SIG-M5 treated with dmso at 0.1 percent for 504 hours (cell line): Measurements from ENCODE around the gene ZDHHC3.
"Not testable (repeated sequence)": the region's sequence is repeated elsewhere in the genome, so short reads cannot be mapped to it uniquely, and the experiment has no call there.

Source experiments
- DNase-seq: peaks from one replicate; lab custom pipeline; 2025; ENCODE audit not compliant: unreplicated experiment; lab: John Stamatoyannopoulos, UW

The ZDHHC3 gene

GRCh38 chr3:44996556-44996969, 20.6 kb upstream of the ZDHHC3 start:
- no peak for DNase-seq

- DNase-seq = no peak
Measured at GRCh38 chr3:44995142-44995770, 19.3 kb upstream of the ZDHHC3 start.

DNA sequence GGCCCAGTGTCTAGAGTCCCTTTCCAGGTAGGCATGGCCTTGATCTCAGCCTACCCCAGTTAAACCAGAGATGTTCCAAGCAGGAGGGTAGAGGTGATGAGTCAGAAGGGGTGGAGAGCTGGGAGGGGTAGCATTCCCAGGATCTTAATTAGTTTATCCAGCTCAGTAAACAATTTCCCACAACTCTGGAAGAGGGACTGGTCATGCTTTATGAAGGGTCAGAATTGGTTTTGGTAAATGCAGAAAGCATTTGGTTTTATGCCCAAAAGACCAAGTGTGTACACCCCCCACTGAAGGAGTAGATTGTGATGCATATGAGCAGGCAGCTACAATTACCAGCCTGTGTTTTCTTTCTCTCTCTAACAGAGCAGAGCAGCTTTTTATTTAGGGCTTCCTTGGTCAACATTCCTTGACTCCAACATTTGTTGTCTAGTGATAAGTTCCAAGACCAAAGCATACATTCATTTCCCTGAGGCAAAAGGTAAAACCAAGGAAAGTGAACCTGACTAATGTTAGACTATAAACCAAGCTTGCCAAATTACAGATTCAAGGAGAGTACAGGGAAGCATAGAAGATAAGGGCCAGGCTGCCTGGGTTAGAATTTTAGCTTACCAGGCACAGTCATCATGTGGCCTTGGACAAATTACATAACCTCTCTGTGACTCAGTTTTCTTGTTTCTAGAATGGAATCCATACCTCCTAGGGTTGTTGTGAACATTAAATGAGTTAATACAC, 17.7 kb upstream of the ZDHHC3 start:
- DNase-seq = no peak

DNA sequence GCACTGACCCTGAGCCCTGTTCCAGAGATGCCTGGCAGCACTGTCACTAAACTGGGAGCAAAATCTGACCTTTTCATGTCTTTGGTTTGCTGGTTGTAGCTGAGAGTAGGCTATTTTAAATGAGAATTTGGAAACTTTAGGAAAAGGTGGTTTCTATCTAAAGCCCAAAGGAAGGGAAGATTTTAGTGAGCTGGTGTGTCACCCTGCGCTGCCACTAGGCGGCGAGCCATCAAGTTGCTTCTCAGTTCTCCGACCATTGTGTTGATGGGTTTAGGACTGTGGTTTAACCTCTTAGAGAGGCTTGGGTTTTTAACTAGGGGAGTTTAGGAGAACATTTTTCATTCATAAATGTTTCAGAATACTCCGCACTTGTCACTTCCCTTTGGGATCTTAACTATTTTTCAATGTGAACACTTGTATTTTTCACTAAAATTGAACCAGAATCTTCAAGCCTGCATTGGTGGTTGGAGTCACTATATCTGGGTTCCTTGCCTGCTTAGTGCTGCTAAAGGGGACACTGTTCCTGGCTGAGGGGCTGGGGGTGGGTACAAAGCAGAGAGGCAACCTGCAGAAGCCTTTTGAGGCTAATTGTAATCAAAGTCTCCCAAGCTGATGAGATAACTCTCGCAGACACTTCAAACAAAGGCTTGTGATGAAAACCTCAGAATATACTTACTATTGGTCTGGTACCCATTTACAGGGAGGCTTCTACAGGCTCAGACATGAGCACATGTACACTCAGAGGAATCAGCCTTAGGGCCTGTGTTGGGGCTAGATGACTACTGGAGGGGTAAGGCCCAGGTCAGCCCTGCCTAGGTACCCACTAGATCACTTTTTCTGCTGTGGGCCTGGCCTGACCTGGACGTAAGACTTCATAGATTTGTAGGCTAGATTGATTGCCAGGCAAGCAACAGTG, 16.8 kb upstream of the ZDHHC3 start:
- peak; percentile 34 for DNase-seq

DNA sequence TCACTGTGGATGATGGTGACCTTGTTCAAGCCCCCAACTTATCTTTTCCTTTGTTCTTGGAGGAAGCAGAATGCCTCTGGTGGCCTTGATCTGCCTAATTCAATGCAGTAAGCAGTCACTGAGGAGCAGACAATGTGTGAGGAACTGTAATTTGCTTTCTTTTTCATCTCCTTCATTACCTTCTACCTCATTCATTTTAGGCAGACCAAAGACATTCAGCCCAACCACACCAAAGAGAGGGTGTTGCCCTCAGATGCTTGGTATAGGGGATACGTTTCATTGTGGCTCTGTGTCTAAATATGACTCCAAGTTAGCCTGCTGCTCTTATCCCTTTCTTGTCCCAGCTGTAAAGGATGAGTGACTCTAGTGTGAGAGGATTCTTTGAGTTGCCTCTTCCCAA, 15.4 kb upstream of the ZDHHC3 start:
- DNase-seq = no peak

DNA sequence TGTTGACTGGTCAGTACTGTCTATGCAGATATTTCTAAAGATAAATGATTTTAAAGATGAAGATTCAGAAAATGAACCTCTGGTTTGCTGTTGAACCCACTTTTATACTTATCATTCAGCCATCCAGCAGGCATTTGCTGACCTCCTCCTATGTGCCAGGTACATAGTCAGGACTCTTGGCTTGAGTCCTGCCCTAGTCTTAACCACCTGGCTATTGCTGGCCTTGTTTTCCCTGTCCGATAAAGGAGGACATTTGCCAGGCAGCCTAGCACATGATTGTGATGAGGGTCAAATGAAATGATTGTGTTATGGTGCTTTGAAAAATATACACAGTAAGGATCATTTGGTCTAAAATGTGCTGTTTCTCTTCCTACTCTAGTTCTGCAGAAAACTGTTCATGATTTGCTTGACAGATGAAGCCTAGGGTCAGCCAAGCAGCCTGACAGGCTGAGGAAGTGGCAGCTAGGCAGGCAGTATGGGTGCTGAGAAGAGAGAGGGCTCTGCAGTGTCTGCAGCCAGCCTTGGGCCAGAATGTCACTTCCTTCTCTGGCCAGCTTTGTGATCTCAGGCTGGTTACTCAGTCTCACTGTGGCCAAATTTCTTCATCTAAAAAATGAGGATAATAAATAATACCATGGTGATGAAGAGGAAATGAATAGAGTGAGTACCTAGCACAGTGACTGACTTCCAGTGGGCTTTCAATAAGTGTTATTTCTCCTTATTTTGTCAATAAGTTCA, 13.8 kb upstream of the ZDHHC3 start:
- no peak for DNase-seq

DNA sequence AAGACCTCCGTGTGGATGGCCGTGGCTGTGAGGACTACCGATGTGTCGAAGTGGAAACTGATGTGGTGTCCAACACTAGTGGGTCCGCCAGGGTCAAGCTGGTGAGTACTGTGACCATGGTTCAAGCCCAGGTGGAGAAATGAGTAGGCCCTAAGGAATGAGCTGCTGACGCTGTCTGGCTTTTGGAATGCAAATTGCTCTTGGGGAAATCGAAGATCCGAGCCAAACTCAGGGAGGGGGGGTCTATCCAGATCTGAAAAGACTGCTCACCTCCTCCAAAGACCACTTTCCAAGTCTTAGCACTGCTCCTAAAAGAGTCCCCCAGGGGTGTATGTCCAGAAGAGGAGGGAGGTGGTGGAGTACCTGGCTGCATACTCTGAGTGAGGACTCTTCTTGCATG, 13.2 kb upstream of the ZDHHC3 start:
- no peak for DNase-seq

GRCh38 chr3:44988073-44988472, 12.1 kb upstream of the ZDHHC3 start:
- DNase-seq = peak; percentile 48

GRCh38 chr3:44987332-44987731, 11.4 kb upstream of the ZDHHC3 start:
- DNase-seq = no peak

DNA sequence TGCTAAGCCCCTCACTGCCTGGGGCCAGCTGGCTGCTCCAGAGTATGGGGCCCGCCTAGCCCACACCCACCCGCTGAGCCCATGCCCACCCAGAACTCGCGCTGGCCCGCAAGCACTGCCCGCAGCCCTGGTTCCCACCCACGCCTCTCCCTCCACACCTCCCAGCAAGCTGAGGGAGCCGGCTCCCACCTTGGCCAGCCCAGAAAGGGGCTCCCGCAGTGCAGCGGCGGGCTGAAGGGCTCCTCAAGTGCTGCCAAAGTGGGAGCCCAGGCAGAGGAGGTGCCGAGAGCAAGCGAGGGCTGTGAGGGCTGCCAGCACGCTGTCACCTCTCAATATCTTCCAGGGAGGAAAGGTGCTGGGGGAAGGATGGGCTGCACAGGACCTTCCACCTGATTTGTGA, 10.4 kb upstream of the ZDHHC3 start:
- DNase-seq = not testable (repeated sequence)

- peak; percentile 15 for DNase-seq
Measured at GRCh38 chr3:44984335-44984734, 8.4 kb upstream of the ZDHHC3 start.

DNA sequence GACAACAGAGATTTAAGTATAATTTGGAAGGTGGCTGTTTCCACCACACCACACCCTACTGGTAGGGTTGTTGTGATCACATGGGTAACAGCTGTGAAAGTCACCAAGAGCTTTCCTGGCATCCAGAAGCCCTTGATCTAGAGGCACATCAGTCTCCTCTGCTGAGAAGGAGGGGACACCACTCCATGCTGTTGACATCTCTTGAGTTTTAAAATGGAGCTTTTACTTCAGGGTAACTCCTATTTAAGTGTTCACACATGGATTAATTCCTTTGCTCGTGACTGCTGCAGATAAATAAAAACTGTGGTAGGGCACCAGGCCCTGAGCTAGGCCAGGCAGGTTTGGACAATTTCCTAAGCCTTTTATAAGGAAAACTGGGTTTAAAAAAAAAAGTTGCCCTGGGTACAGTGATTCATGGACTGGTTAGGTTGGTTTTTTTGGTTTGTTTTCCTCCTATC, 7.5 kb upstream of the ZDHHC3 start:
- no peak for DNase-seq

DNA sequence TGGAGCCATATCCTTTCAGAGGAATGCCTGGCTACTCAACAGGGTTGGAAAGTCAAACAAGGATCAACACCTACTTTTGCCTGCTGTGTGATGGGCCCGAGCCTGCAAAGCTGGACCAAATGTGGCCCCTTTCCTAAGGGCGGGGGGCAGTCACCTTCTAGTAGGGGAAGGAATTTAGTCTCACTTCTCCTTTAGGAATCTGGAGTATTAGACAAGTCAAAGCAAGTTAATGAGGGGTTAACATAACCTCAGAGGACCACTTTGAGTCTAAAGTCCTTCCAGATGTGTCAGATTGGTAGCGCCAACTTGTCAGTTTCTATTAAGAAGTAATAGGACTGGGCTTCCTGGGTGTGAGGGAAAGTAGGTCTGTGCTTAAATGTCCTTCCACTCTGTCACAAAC, 6.8 kb upstream of the ZDHHC3 start:
- DNase-seq = no peak

DNA sequence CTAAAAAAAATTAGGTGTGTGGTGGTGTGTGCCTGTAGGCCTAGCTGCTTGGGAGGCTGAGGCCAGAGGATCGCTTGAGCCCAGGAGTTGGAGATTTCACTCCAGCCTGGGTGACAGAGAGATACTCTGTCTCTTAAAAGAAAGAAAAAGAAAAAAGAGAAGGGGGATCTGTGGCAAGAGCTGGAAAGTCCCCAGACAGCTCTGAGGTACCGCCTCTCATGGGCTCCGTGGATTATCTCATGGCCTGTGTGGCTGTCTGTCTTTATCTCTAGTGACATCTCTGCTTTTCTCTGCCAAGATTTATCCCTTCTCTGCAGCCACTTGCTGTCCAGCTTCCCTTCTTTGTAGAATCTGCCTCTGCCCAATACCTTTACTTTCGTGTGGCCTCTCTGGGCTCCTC, 5.8 kb upstream of the ZDHHC3 start:
- no peak for DNase-seq

GRCh38 chr3:44981220-44981619, 5.2 kb upstream of the ZDHHC3 start:
- no peak for DNase-seq

- DNase-seq = no peak
Measured at GRCh38 chr3:44974416-44974815, 1.6 kb downstream of the ZDHHC3 start.

DNA sequence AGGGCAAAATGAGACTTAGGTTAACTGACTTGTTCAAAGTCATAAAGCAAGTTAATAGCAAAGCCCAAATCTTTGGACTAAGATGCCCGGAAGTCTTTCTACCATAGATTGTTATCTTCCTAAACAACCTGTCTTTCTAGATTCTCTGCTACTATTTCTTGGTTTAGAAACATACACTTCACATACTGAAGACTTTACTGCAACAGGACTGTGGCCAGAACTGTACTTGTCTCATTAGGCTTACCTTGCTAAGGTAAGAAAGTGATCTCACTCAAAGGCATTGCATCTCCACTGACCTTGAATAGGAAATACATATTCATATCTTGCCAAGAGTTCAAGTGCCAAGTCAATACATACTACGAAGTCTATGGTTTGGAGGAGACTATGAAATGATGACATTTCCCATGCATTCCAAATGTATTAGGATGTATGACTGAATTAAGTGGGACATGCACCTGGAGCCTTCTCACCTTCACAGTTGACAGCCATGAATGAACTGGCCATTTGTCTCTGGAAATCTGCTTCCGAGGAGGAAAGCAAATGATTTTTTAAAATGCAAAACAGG, 5.0 kb downstream of the ZDHHC3 start:
- DNase-seq = peak; percentile 25

DNA sequence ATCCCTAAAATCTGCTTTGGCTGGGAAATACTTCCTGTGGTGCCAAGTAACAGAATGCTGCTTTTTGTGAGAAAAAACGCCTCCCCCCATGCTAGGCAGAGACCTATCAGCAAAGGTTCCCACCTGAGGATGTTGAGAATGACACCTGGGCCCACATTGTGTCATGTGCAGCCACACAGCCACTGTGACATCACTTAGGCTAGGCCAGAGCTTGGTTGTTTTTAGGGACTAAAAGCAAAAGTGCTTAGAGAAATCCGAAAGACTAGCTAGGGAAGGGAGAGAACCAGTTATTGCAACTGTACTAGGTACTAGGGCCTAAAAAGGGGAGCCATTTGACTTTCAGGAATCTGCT, 6.2 kb downstream of the ZDHHC3 start:
- no peak for DNase-seq

GRCh38 chr3:44969154-44969827, 6.7 kb downstream of the ZDHHC3 start:
- peak; percentile 94 for DNase-seq

DNA sequence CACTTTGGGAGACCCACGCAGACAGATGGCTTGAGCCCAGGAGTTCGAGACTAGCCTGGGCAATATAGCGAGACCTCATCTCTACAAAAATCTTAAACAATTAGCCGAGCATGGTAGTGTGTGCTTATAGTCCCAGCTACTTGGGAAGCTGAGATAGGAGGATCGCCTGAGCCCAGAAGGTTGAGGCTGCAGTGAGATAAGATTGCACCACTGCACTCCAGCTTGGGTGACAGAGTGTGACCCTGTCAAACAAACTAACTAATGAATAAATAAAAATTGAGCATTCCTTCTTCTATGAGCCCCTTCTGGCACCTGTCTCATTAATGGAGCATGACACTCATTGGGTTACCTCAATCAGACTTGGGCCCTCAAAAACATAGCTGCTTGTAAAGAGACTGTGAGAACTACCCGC, 7.5 kb downstream of the ZDHHC3 start:
- DNase-seq = no peak
